HG02678 (cell line): ENCODE measurements around the gene DLG2.
A peak's percentile ranks its signal among the peaks of the same experiment; 100 is the strongest.

Experiments used
- ATAC-seq: cut with Tn5 transposase; IDR thresholded peaks from one replicate; pipeline ENCODE4 v1.9.1; 2021; ENCODE audit warnings: mild to moderate bottlenecking, moderate library complexity; ENCODE audit not compliant: unreplicated experiment

Gene DLG2

DNA sequence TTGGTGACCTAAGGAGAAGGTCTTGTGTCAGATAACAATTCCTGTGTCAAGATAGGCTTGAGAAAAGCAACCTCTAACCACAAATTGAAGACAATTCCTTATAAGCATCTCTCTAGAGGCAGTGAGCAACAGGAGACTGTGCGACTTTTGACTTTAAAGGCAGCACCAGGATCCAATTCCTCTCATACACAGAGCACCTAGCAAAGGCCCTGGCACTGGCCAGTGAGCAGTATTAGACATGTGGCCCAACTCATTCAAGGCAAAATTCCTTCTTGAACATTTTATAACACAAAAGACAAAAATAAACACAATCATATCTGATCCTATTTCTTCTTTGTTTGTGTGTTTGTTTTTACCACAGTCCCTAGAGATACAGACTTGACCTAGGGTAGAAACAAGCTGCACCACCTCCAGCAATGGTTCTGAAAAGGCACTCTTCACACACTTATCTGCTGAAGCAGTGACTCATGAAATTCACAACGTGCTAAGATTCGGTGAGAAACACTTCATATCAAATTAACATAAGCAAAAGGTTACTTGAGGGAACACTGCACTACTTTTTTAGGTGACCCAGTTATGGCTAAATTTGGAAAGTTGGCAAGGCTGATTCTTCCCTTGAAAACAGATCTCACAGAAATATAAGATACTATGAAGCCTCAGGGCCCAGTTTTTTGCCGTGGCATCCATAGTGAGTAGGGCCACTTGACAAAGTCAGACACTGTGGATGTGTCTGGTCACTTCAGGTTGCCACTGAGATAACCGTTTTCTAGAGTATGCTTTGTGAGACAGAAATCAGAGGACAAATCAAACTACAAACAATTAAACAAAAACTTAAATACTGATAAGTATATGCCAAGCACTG is 1018.9 kb downstream of the DLG2 start:
- no peak for ATAC-seq

- ATAC-seq = no peak
Measured at GRCh38 chr11:84594602-84595001, 1032.5 kb downstream of the DLG2 start.

- ATAC-seq = no peak
Measured at GRCh38 chr11:84590106-84590505, 1037.0 kb downstream of the DLG2 start.

DNA sequence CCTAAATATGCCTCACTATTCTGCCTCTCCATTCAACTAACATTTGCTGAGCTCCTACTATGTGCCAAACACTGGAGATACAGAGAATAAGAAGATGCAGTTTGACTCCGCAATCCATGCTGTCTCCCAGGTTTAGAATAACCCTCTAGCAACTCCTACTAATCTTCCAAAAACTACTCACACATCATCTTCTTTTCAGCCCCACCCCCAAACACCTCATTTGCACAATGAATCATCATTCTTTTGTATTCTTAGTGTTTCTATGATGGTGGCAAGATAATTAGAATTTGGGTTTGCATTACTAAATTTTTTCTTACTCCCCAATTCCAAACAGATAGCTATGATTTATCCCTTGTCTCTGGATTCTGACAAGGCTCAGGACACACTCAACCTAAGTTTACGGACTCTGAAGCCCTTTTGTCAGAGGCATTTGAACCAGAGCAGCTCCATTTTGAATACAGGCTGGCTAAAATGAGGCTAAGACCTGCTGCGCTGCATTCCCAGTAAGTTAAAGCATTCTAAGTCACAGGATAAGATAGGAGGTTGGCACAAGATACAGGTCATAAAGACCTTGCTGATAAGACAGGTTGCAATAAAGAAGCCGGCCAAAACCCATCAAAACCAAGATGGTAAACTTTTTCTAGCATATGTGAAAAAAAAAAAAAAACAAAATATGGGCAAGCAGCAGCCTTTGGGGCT is 1038.9 kb downstream of the DLG2 start:
- ATAC-seq = no peak

DNA sequence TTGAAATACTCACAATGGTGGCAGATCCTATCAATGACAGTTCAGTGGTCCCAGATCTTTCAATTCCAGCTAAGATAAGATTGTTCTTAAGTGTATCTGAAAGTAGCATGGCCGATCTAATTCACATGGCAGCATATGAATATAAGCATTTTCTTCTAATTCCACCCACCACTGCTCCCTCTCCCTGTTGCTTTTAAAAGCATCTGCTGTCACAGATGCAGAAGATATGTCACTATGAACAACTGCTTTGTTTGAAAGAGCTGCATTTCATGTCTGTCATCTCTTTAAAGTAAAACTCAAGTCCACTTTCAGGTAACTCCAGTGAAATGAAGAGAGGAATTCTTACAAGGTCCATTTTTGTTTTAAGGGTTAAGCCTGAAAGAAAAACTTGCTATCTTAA is 1044.0 kb downstream of the DLG2 start:
- no peak for ATAC-seq

GRCh38 chr11:84581083-84581482 is 1046.1 kb downstream of the DLG2 start:
- no peak for ATAC-seq

- no peak for ATAC-seq
Measured at GRCh38 chr11:84580428-84580827, 1046.7 kb downstream of the DLG2 start.

GRCh38 chr11:84573868-84574267 is 1053.3 kb downstream of the DLG2 start:
- ATAC-seq = no peak

- no peak for ATAC-seq
Measured at GRCh38 chr11:84566671-84567070, 1060.5 kb downstream of the DLG2 start.

DNA sequence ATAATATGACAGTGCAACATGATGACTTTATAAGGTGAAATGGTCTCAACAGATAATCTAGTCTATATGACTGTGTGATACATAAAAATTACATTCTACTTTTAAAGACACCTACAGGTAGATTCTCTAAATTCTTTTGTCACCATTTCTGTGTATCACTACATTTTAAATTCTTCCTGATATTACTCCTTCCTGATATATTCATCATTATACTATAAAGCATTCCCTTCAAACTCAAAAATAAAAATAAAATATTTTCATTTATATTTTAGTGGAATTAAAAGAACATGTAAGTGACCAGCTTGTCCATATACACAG is 1062.3 kb downstream of the DLG2 start:
- ATAC-seq = no peak

- ATAC-seq = peak; percentile 87
Measured at GRCh38 chr11:84564180-84564866, 1062.8 kb downstream of the DLG2 start.

GRCh38 chr11:84563356-84563755 is 1063.8 kb downstream of the DLG2 start:
- ATAC-seq = no peak

DNA sequence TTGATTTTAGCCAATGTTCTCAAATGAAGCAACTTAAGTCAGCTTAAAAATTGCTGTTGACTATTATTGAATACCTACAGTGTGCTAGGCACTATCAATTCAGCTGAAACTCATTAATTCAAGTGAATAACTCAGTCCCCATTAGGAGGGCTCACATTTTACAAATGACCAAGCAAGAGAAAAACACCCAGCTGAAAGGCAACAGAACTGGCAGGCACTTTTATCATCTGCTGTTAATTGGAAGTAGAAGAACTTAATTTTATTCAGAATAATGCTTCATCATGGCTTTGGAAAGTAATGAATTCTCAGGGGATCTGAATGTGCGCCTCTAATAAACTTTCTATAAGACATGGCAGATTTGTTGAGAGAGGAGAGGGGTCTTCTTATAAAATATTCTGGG is 1066.9 kb downstream of the DLG2 start:
- ATAC-seq = no peak

DNA sequence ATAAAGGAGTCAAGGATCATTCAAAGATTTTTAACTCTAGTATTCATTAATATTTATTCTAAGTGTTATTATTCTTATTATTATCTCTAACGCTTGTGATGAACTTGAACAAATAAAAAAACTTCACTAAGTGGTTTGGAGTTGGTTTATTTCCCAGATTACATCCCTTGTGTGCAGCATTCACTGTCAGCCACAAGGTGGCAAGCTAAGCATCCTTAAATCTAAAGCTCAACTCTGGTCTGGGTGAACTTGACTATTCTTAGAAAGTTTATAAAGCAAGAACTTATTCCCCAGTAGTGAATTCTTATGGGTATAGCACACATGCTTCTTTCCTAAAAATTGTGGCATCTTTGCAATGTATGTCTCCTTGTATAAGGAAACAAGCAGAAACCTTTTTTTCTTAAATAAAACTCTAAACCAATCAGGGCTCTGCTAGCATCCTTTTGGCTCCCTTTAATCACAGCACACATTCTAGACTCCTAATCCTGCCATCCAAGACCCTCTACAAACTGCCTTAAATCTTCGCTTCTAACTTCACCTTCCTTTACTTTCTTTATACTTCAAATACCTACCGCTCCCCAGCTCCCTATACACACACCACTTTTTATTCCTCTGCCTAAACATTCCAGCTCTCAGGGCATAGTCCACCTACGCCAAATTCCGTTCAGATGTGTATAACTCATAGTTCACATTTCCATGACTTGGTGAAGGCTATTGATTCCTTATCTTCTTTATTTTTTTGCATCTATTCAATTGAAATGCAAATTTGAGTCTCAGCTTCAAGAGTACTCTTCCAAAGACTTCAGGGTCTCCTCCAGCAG is 1068.8 kb downstream of the DLG2 start:
- ATAC-seq = peak; percentile 96

- ATAC-seq = no peak
Measured at GRCh38 chr11:84552791-84553190, 1074.4 kb downstream of the DLG2 start.

- peak; percentile 96 for ATAC-seq
Measured at GRCh38 chr11:84549217-84549616, 1077.9 kb downstream of the DLG2 start.

GRCh38 chr11:84544566-84544965 is 1082.6 kb downstream of the DLG2 start:
- ATAC-seq = no peak

GRCh38 chr11:84543367-84544159 is 1083.6 kb downstream of the DLG2 start:
- no peak for ATAC-seq

- ATAC-seq = no peak
Measured at GRCh38 chr11:84541731-84542340, 1085.3 kb downstream of the DLG2 start.

- ATAC-seq = no peak
Measured at GRCh38 chr11:84536456-84536855, 1090.7 kb downstream of the DLG2 start.
